Ovary (tissue), 3 donors: Measurements from ENCODE around the gene CGN.

ENCODE experiments used
- EP300 ChIP-seq: sonication (generic); formaldehyde crosslinking; IDR thresholded peaks from one replicate; pipeline ENCODE4 v1.6.1; 2017; ENCODE audit warnings: antibody characterized with exemption
- POLR2A ChIP-seq: fragments of 450-650 bp; IDR thresholded peaks from one replicate; pipeline ENCODE4 v1.6.1; 2017; ENCODE audit warnings: antibody characterized with exemption, mild to moderate bottlenecking, moderate library complexity
- TF ChIP-seq, protein P1 (sequence below), 3 donors: fragments of 450-650 bp in 2 of 3; fragments of 200-600 bp in 1 of 3; IDR thresholded peaks; one replicate each; pipeline versions ENCODE4 v1.5.1 to v1.8.0; 2016 to 2022; ENCODE audit warnings: antibody characterized with exemption in 3 of 3, mild to moderate bottlenecking in 1 of 3
- donor health status: DM: no; HTN: no; CAD: no.

- TF ChIP-seq, protein P1, sequence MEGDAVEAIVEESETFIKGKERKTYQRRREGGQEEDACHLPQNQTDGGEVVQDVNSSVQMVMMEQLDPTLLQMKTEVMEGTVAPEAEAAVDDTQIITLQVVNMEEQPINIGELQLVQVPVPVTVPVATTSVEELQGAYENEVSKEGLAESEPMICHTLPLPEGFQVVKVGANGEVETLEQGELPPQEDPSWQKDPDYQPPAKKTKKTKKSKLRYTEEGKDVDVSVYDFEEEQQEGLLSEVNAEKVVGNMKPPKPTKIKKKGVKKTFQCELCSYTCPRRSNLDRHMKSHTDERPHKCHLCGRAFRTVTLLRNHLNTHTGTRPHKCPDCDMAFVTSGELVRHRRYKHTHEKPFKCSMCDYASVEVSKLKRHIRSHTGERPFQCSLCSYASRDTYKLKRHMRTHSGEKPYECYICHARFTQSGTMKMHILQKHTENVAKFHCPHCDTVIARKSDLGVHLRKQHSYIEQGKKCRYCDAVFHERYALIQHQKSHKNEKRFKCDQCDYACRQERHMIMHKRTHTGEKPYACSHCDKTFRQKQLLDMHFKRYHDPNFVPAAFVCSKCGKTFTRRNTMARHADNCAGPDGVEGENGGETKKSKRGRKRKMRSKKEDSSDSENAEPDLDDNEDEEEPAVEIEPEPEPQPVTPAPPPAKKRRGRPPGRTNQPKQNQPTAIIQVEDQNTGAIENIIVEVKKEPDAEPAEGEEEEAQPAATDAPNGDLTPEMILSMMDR (IDR thresholded peaks at IDR 0.05): no peak
- TF ChIP-seq EP300: no peak
- TF ChIP-seq POLR2A: no peak
Observed at GRCh38 chr1:151565502-151566189, 54.5 kb downstream of the CGN start.
